IMR-90 (cell line): ENCODE measurements around the gene C22orf15. TPM values are rescaled to one million over a fixed set of nuclear protein-coding genes. Genes with fewer than 3 reads are reported as not detected.

Source experiments
- ATAC-seq: fragments of 200-7000 bp; cut with Tn5 transposase; 2 replicates; pipeline ENCODE4 v1.9.1; 2020; ENCODE audit warnings: low read depth, mild to moderate bottlenecking, moderate library complexity
- BruUV-seq: library from RNA; stranded (reverse); fragments of 400-500 nt; replicated peaks from 2 replicates; lab custom pipeline; 2021; lab: Mats Ljungman, UMichigan
- CTCF ChIA-PET: fragments of 300-600 bp; formaldehyde crosslinking; extraction: SDS; loops from one replicate; lab custom pipeline; 2021; ENCODE audit warnings: antibody characterized with exemption; lab: Yijun Ruan, JAX
- POLR2A ChIA-PET: fragments of 300-600 bp; sonication (Branson Sonifier 250); formaldehyde crosslinking; loops from one replicate; lab custom pipeline; 2022; ENCODE audit warnings: antibody characterized with exemption; ENCODE audit not compliant: unreplicated experiment; lab: Charles Lee
- DNase-seq: peaks from one replicate; pipeline ENCODE4 v3.0.0; 2013
- H2AFZ ChIP-seq: replicated peaks from 2 replicates; pipeline ENCODE3; 2013; ENCODE audit warnings: low read length, mild to moderate bottlenecking; ENCODE audit not compliant: poor library complexity
- H2AK5ac ChIP-seq: 2 replicates; pipeline ENCODE4 v1.6.1; 2013; ENCODE audit warnings: low read depth, low read length, inconsistent platforms
- H2AK9ac ChIP-seq: replicated peaks from 2 replicates; pipeline ENCODE3; 2013; ENCODE audit warnings: mild to moderate bottlenecking, low read depth, low read length, moderate library complexity; ENCODE audit not compliant: poor library complexity
- H2BK120ac ChIP-seq: 2 replicates; pipeline ENCODE4 v1.6.1; 2013; ENCODE audit warnings: low read depth, low read length, inconsistent platforms
- H2BK15ac ChIP-seq: 3 replicates; pipeline ENCODE4 v1.6.1; 2013; ENCODE audit warnings: low read depth, low read length, inconsistent platforms
- H2BK20ac ChIP-seq: 2 replicates; pipeline ENCODE4 v1.6.1; 2013; ENCODE audit warnings: low read depth, mild to moderate bottlenecking, inconsistent platforms, low read length, moderate library complexity
- H2BK5ac ChIP-seq: 2 replicates; pipeline ENCODE4 v1.6.1; 2013; ENCODE audit warnings: mild to moderate bottlenecking, low read depth, low read length, inconsistent platforms; ENCODE audit not compliant: poor library complexity, severe bottlenecking
- H3K14ac ChIP-seq: replicated peaks from 2 replicates; pipeline ENCODE4 v1.6.1; 2013; ENCODE audit warnings: low read depth, low read length, inconsistent platforms
- H3K18ac ChIP-seq: 2 replicates; pipeline ENCODE4 v1.6.1; 2013; ENCODE audit warnings: low read depth, low read length, control low read depth
- H3K23ac ChIP-seq: 2 replicates; pipeline ENCODE4 v1.6.1; 2013; ENCODE audit warnings: low read depth, low read length, inconsistent platforms
- H3K27ac ChIP-seq: 2 replicates; pipeline ENCODE4 v1.5.1; 2013; ENCODE audit warnings: mild to moderate bottlenecking, control low read depth, low read length; ENCODE audit not compliant: insufficient read depth
- H3K27me3 ChIP-seq: 2 replicates; pipeline ENCODE4 v1.6.1; 2013; ENCODE audit warnings: low read length; ENCODE audit not compliant: control insufficient read depth, insufficient read depth
- H3K36me3 ChIP-seq: 2 replicates; pipeline ENCODE4 v1.6.1; 2013; ENCODE audit warnings: low read length, mixed read lengths; ENCODE audit not compliant: control insufficient read depth, insufficient read depth
- H3K4ac ChIP-seq: 2 replicates; pipeline ENCODE4 v1.6.1; 2013; ENCODE audit warnings: low read depth, low read length, inconsistent platforms
- H3K4me1 ChIP-seq: 2 replicates; pipeline ENCODE4 v1.6.1; 2013; ENCODE audit warnings: low read length, mixed read lengths; ENCODE audit not compliant: control insufficient read depth, insufficient read depth
- H3K4me2 ChIP-seq: 2 replicates; pipeline ENCODE4 v1.6.1; 2013; ENCODE audit warnings: low read depth, mild to moderate bottlenecking, control low read depth, low read length, moderate library complexity
- H3K4me3 ChIP-seq: 2 replicates; pipeline ENCODE4 v1.5.1; 2013; ENCODE audit warnings: low read depth, mild to moderate bottlenecking, control low read depth, low read length, moderate library complexity; ENCODE audit not compliant: insufficient read depth
- H3K56ac ChIP-seq: 2 replicates; pipeline ENCODE4 v1.6.1; 2013; ENCODE audit warnings: low read length, inconsistent platforms; ENCODE audit not compliant: insufficient read depth; ENCODE audit errors: extremely low read depth
- H3K79me1 ChIP-seq, 2 experiments: 2 replicates each; pipeline ENCODE4 v1.6.1; 2013; ENCODE audit warnings: low read length in 2 of 2, inconsistent platforms in 1 of 2, low read depth in 1 of 2
- H3K9ac ChIP-seq: 2 replicates; pipeline ENCODE4 v1.6.1; 2013; ENCODE audit warnings: low read depth, low read length, control low read depth
- H3K9me1 ChIP-seq: 2 replicates; pipeline ENCODE4 v1.6.1; 2013; ENCODE audit warnings: low read length, inconsistent platforms; ENCODE audit not compliant: insufficient read depth
- H3K9me3 ChIP-seq: 2 replicates; pipeline ENCODE4 v1.6.1; 2013; ENCODE audit warnings: low read length; ENCODE audit not compliant: control insufficient read depth, insufficient read depth
- H4K20me1 ChIP-seq: 2 replicates; pipeline ENCODE4 v1.6.1; 2013; ENCODE audit warnings: low read length, inconsistent platforms; ENCODE audit not compliant: insufficient read depth
- H4K5ac ChIP-seq: 2 replicates; pipeline ENCODE4 v1.6.1; 2013; ENCODE audit warnings: mild to moderate bottlenecking, low read depth, low read length, control low read depth
- H4K8ac ChIP-seq, 2 experiments: 2 replicates each; pipeline ENCODE4 v1.6.1; 2013; ENCODE audit warnings: low read depth in 2 of 2, low read length in 2 of 2, control low read depth in 1 of 2, inconsistent platforms in 1 of 2
- H4K91ac ChIP-seq: 2 replicates; pipeline ENCODE4 v1.6.1; 2013; ENCODE audit warnings: low read depth, low read length, inconsistent platforms; ENCODE audit not compliant: insufficient read depth
- BHLHE40 ChIP-seq: fragments of 150-350 bp; IDR thresholded peaks from 2 replicates; pipeline ENCODE4 v1.6.1; 2016; ENCODE audit warnings: mild to moderate bottlenecking, low read depth, low read length
- MXI1 ChIP-seq: IDR thresholded peaks from 2 replicates; pipeline ENCODE4 v1.6.1; 2012; ENCODE audit warnings: low read depth, mild to moderate bottlenecking, low read length, moderate library complexity, borderline replicate concordance
- NFE2L2 ChIP-seq: fragments of 150-350 bp; IDR thresholded peaks from 2 replicates; pipeline ENCODE4 v1.6.1; 2016; ENCODE audit warnings: low read depth, mild to moderate bottlenecking, low read length
- USF2 ChIP-seq: fragments of 150-350 bp; IDR thresholded peaks from 2 replicates; pipeline ENCODE4 v1.6.1; 2017; ENCODE audit warnings: mild to moderate bottlenecking, antibody characterized with exemption, low read length, low read depth
- WGBS, 2 experiments: methylation state at CpG; one replicate each; pipeline versions ENCODE4 v1.1.5 to v1.1.7; 2013; ENCODE audit warnings: missing lambda C conversion rate in 2 of 2; ENCODE audit not compliant: insufficient read length in 1 of 2; ENCODE audit errors: extremely low coverage in 2 of 2; 5-methylcytosine and 5-hydroxymethylcytosine counted together
- dilution Hi-C: fragments of 300-500 bp; cut with HindIII; formaldehyde crosslinking; loops from one replicate; pipeline ENCODE4 v1.14.3; 2018; ENCODE audit warnings: low sequenced_read_pairs; ENCODE audit not compliant: unreplicated experiment
- in situ Hi-C: fragments of 300-500 bp; cut with MboI; formaldehyde crosslinking; loops from 3 replicates; pipeline ENCODE4 v1.14.3; 2019; ENCODE audit warnings: low sequenced_read_pairs, inconsistent platforms, mixed read lengths
- intact Hi-C: fragments of 100-400 bp; cut with micrococcal nuclease; formaldehyde crosslinking; loops from 2 replicates; pipeline ENCODE4 v1.10.0; 2022
- polyA plus RNA-seq, 3 experiments: library from polyadenylated mRNA; depleted of rRNA; stranded (reverse); fragments of >200 nt; gene quantifications; 2 replicates each; pipeline ENCODE4 v1.2.3, GENCODE V29; 2012; ENCODE audit warnings: low replicate concordance in 1 of 3
- total RNA-seq: library from RNA; depleted of rRNA; stranded (reverse); fragments of >200 nt; gene quantifications from 2 replicates; pipeline ENCODE4 v1.2.3, GENCODE V29; 2012

Gene C22orf15
- total and polyA plus RNA-seq, 2 of the 4 experiments (the other 2 are of a cell fraction), result 2.3 to 3.1 TPM

GRCh38 chr22:23775779-23776375 lies 13.1 kb downstream of the C22orf15 start:
- no peak overlapping the region for H2BK15ac ChIP-seq
- dilution Hi-C loops, result no loop called here
- H2BK5ac ChIP-seq, result no peak overlapping the region
- ATAC-seq (no peak), DNase-seq (no peak)
- H2BK20ac ChIP-seq, result no peak overlapping the region
- intact Hi-C loops, result loop anchor here (10.0 kb wide), 1 partner anchor 179 kb away; no protein-coding TSS in a partner anchor
- H4K20me1 ChIP-seq, result no peaks in the 10 kb centered on the region
- peak overlapping the region; percentile 58; the same call in 1 of the 2 replicates for H2AK5ac ChIP-seq
- peak overlapping the region; percentile 77 for H2AK9ac ChIP-seq
- in situ Hi-C loops, result no loop called here
- H2AFZ ChIP-seq, result no peak overlapping the region
- H2BK120ac ChIP-seq, result no peak overlapping the region
- H3K4ac ChIP-seq, result peak overlapping the region; percentile 40; the same call in 1 of the 2 replicates
- ChIA-PET POLR2A (no interaction called here), CTCF (no interaction called here)
- BruUV-seq, result no TSS peak
- 64% methylated on average over 2 of the region's 3 CpGs; no CpG with 5 or more reads in 1 of the 2 experiments for WGBS, 2 experiments
- no peaks in the 10 kb centered on the region for H3K9me3 ChIP-seq
- no peak overlapping the region for H4K91ac ChIP-seq
- H3K79me1 ChIP-seq, result peaks cover 0 to 7% of the 10 kb centered on the region in 2 experiments; a peak in 1 of 4 replicates
- H3K4me1 ChIP-seq, result peaks cover 23% of the 10 kb centered on the region; the same call in 1 of the 2 replicates
- H3K9me1 ChIP-seq, result peaks cover 12% of the 10 kb centered on the region
- no peak overlapping the region for H4K5ac ChIP-seq
- H3K36me3 ChIP-seq, result no peaks in the 10 kb centered on the region
- H3K18ac ChIP-seq, result no peak overlapping the region
- H3K56ac ChIP-seq, result no peak overlapping the region
- no peak overlapping the region for H3K9ac ChIP-seq
- H3K27ac ChIP-seq, result no peak overlapping the region
- no peaks in the 10 kb centered on the region for H3K27me3 ChIP-seq
- no peak overlapping the region for H3K23ac ChIP-seq
- H3K4me3 ChIP-seq, result no peak overlapping the region
- H3K4me2 ChIP-seq, result no peak overlapping the region
- H4K8ac ChIP-seq, result no peak overlapping the region
- H3K14ac ChIP-seq, result no peak overlapping the region
- no peak for TF ChIP-seq MXI1
- no peak for TF ChIP-seq NFE2L2
- TF ChIP-seq BHLHE40, result no peak
- TF ChIP-seq USF2, result no peak
